ENCODE measurements around the gene TENM4.
A peak's percentile ranks its signal among the peaks of the same experiment; 100 is the strongest.

The TENM4 gene

DNA sequence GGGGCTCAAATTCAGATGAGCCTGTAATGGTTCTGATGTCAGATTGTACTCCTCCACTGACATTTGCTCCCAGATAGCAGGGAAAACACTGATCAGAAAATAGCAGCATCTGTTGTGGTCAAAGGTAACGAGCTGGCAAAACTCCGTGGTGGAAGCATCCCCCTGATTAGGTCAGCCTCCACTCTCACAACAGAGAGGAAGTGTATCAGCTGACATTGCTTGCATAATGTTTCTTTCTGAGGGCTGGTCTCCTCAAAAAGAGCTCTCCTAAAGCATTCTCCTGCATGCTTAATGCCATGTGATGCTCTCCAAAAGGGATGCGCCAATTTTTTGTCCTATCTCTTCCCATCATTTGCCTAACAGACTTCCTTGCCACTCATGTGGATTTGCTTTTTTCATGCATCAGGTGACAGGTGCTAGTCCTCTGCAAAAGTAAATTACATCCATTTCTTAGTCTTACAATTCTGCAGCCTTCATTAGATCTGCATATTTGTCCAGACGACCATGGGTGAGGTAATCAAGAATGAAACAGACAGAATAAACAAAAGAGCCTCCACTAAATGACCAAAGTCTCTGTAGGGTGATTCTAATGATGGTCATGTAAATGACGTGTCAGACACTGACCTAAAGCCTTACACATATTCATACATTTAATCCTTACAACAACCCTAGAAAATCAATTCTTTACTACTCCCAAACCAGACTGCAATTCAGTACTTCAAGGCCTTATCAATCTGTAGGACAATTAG, 6.4 kb upstream of the TENM4 start:
- no peak for DNase-seq

- no peak for DNase-seq
Observed at GRCh38 chr11:79444923-79445322, 4.1 kb upstream of the TENM4 start.

- DNase-seq, result no peak
Observed at GRCh38 chr11:79441461-79441875, 638 bp upstream of the TENM4 start.

GRCh38 chr11:79439886-79440570, 802 bp downstream of the TENM4 start:
- peak; percentile 70 for DNase-seq

DNA sequence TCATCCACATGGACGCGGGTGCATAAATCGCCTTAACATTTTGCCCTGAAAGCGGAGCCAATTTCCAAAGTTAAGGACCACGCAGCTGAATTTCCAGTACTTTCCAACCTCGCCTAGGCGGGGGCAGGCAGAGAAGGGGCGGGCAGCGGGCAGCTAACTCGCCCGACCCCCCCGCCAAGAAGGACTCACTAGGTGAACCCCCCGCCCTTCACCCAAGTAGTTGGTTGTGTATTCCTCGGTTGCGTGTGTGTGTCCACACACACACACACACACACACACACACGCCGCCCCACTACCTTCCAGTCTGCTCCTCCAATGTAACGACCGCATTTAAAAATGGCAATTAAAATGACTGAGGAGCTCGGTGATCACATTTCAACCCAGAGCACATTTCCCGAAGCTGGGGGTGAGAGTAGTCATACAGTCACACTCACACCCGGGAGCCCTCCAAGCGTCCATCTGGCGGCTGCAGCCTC, 1.4 kb downstream of the TENM4 start:
- peak; percentile 70 for DNase-seq

- DNase-seq, result peak; percentile 63
Observed at GRCh38 chr11:79438631-79439409, 2.0 kb downstream of the TENM4 start.

GRCh38 chr11:79437981-79438630, 2.7 kb downstream of the TENM4 start:
- peak; percentile 55 for DNase-seq

- peak; percentile 67 for DNase-seq
Observed at GRCh38 chr11:79437278-79437980, 3.4 kb downstream of the TENM4 start.

- DNase-seq, result no peak
Observed at GRCh38 chr11:79436919-79437277, 3.9 kb downstream of the TENM4 start.

- no peak for DNase-seq
Observed at GRCh38 chr11:79434283-79434682, 6.5 kb downstream of the TENM4 start.

DNA sequence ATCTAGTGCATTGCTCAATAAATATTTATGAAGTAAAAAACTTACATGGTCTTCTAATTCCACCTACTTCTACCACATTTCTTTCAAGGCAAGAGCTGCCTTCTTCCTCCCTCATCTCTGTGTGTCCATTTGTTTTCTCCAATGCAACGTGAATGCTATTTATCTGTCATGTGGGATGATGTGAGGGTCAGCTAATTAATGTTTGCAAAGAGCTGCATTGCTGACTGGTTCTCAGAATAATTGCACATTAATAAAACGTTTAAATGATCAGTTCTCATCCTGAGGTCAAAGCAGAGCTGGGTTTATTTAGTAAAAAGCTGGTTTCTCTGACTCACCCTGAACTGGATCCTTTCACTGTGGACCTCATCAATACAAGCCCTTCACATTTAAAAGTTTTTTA, 8.7 kb downstream of the TENM4 start:
- no peak for DNase-seq

GRCh38 chr11:79431535-79431934, 9.3 kb downstream of the TENM4 start:
- no peak for DNase-seq

- DNase-seq, result no peak
Observed at GRCh38 chr11:79430280-79430679, 10.6 kb downstream of the TENM4 start.

- no peak for DNase-seq
Observed at GRCh38 chr11:79428406-79428805, 12.4 kb downstream of the TENM4 start.

GRCh38 chr11:79427611-79428327, 13.1 kb downstream of the TENM4 start:
- DNase-seq, result no peak

DNA sequence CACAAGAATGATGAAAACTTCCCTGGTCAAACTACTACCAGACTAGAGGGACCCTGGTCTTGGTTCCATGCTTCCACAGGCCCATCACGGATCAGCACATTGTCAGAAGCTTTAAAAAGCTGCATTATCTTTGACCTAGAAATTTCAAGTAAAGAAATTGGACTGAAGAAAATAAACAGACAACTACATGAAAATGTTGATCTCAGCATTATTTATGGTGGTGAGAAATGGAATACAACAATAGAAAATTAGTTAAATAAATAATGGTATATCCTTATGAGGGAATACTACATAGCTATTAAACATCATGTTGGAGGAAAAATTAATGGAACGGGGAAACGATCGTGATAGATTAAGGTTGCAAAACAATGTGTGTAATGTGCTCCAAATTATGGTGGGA, 13.7 kb downstream of the TENM4 start:
- DNase-seq, result no peak

GRCh38 chr11:79425463-79425862, 15.4 kb downstream of the TENM4 start:
- no peak for DNase-seq

- DNase-seq, result no peak
Observed at GRCh38 chr11:79423736-79424135, 17.1 kb downstream of the TENM4 start.

DNA sequence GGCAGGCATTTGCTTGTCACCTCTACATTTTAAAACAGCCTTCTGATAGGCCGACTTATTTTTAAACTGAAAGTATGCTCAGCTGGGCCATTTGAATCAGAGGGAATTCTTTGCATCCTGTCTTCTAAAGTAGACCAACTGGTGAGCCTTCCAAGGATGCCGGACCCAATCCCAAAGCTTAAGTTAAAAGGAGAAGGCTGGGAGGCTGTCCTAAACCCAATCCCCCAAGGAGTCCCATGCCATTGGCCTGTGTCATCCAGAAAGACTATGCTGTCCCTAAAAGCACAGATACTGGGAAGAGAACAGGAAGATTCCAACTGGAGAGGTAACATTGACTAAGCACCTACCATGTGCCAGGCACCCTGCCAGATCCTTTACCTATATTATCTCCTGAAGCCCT, 18.0 kb downstream of the TENM4 start:
- DNase-seq, result no peak

GRCh38 chr11:79421820-79422219, 19.0 kb downstream of the TENM4 start:
- no peak for DNase-seq

DNA sequence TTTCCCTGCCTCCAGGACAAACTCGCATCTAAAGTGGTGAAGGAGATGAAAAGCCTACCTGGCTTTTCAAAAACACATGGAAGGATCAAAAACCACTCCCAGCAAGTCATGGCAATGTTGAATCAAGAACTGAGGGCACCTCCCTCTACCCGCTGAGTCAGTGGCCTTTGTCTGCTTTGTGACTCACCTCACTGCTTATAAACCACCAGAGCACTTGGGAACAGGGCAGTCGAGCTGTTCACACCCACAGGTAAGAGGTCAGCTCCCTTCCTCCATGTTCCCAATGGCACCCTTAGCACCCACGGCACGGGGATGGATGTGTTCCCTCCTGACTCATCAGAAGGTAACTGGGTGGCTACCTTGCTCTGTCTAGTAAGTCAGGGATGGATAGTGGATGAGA, 21.7 kb downstream of the TENM4 start:
- no peak for DNase-seq

- no peak for DNase-seq
Observed at GRCh38 chr11:79418241-79418640, 22.6 kb downstream of the TENM4 start.

All from NCI-H1105 treated with DMSO at 0.1 percent for 48 hours (cell line).